ENCODE results near the gene GAPDHS. TPM values are rescaled to one million over a fixed set of nuclear protein-coding genes. Genes with fewer than 3 reads are reported as not detected.

The GAPDHS gene
- total and polyA plus RNA-seq, 2 donors (not counting 1 experiment from before 2014, with no cell fraction given): not detected

GRCh38 chr19:35563207-35563829, 30.1 kb downstream of the GAPDHS start, which contains the start of gene ATP4A:
Gene ATP4A, minus strand, starts transcription at chr19:35563658. Its CDS starts 29 bp downstream, at chr19:35563629.
- Histone ChIP-seq H3K27ac (ENCODE audit: low read length in 2 of 2) (no peak within 1 kb of the TSS), H3K79me2 (ENCODE audit: control insufficient read depth, insufficient read depth, low read length) (no peaks in the 10 kb centered on the region), H4K20me1 (ENCODE audit: control insufficient read depth, insufficient read depth, low read length, poor library complexity, severe bottlenecking) (no peaks in the 10 kb centered on the region), H2AFZ (ENCODE audit: insufficient read depth, low read depth, low read length, poor library complexity, severe bottlenecking) (no peak within 1 kb of the TSS), H3K4me3 (ENCODE audit: control extremely low read depth in 1 of 5, extremely low read depth in 1 of 5, insufficient read depth in 1 of 5, low read depth in 2 of 5, low read length in 4 of 5) (no peak within 1 kb of the TSS), H3K9ac (ENCODE audit: low read length) (no peak within 1 kb of the TSS), H3K36me3 (replicated peaks in 1 of 2; ENCODE audit: control extremely low read depth in 1 of 2, control insufficient read depth in 1 of 2, extremely low read depth in 1 of 2, insufficient read depth in 2 of 2, low read length in 1 of 2) (no peaks in the 10 kb centered on the region), H3K27me3 (replicated peaks in 1 of 4; ENCODE audit: control extremely low read depth in 1 of 4, control insufficient read depth in 3 of 4, insufficient read depth in 4 of 4, low read length in 3 of 4) (peaks cover 0 to 33% (median 8%) of the 10 kb centered on the region in 4 experiments), H3K4me1 (ENCODE audit: control insufficient read depth in 2 of 2, insufficient read depth in 2 of 2, low read length in 2 of 2) (peaks cover 14 to 15% of the 10 kb centered on the region in 2 donors), H3K4me2 (replicated peaks; ENCODE audit: low read depth, low read length, poor library complexity, severe bottlenecking) (no peak within 1 kb of the TSS), H3K9me3 (ENCODE audit: control extremely low read depth in 1 of 3, control insufficient read depth in 2 of 3, insufficient read depth in 1 of 3, low read length in 2 of 3) (peaks cover 0 to 8% (median 0%) of the 10 kb centered on the region in 3 donors)
- intact Hi-C loops (cut with micrococcal nuclease): no loop called here
- DNase-seq: no peak
- Mint-ChIP-seq H3K27ac (no peak within 1 kb of the TSS), H3K27me3 (peaks cover 48% of the 10 kb centered on the region), H3K4me3 (no peak within 1 kb of the TSS), H3K4me1 (peaks cover 17% of the 10 kb centered on the region), H3K9me3 (ENCODE audit: insufficient read depth) (no peaks in the 10 kb centered on the region)
- 74% methylated on average over 6 of the region's 15 CpGs for WGBS (ENCODE audit: insufficient coverage)
- TF ChIP-seq EZH2 (IDR thresholded peaks at IDR 0.05; ENCODE audit: borderline replicate concordance, insufficient read depth, low read depth, low read length, poor library complexity, severe bottlenecking): no peak
- TF ChIP-seq, protein P1, sequence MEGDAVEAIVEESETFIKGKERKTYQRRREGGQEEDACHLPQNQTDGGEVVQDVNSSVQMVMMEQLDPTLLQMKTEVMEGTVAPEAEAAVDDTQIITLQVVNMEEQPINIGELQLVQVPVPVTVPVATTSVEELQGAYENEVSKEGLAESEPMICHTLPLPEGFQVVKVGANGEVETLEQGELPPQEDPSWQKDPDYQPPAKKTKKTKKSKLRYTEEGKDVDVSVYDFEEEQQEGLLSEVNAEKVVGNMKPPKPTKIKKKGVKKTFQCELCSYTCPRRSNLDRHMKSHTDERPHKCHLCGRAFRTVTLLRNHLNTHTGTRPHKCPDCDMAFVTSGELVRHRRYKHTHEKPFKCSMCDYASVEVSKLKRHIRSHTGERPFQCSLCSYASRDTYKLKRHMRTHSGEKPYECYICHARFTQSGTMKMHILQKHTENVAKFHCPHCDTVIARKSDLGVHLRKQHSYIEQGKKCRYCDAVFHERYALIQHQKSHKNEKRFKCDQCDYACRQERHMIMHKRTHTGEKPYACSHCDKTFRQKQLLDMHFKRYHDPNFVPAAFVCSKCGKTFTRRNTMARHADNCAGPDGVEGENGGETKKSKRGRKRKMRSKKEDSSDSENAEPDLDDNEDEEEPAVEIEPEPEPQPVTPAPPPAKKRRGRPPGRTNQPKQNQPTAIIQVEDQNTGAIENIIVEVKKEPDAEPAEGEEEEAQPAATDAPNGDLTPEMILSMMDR (IDR thresholded peaks at IDR 0.05): no peak
- ATAC-seq (ENCODE audit: low read depth): no peak
- ChIA-PET CTCF (no interaction called here), POLR2A (no interaction called here)

DNA sequence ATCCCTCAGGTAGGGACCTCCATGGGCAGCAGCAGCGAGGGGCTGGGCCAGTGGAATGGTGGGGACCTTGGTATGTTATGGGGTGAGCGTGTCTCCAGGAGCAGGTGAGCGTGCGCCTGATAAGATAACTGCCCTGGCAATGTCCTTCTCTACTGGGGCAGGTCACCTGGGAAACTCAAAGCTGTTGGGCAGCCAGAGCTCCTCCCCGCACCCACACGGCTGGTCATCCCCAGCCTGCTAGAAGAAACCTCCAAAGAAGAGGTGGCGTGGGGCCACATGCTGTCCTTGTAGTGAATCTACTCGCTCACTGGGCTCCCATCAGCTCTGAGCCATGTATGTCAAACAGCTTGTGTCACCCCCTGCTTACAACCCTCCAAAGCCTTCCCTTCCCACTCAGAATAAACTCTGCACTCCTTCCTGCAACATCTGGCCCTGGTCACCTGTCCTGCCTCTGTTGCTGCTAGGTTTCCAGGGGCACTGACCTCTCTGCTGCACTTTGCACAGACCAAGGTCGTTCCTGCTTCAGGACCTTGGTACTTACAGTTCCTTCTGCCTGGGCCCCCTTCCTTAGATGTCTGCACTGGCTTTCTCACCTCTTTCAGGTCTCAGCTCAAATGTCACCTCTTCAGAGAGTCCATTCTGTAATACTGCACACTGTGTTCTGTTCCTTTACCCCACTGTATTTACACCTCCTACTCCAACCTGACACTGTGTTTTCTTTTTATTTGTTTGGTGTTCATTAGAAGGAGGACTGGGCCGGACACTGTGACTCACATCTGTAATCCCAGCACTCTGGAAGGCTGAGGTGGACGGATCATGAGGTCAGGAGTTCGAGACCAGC, 32.0 kb downstream of the GAPDHS start:
- Histone ChIP-seq H3K4me2 (replicated peaks; ENCODE audit: low read depth, low read length, poor library complexity, severe bottlenecking) (no peak overlapping the region), H4K20me1 (ENCODE audit: control insufficient read depth, insufficient read depth, low read length, poor library complexity, severe bottlenecking) (no peaks in the 10 kb centered on the region), H3K79me2 (ENCODE audit: control insufficient read depth, insufficient read depth, low read length) (no peaks in the 10 kb centered on the region), H2AFZ (ENCODE audit: insufficient read depth, low read depth, low read length, poor library complexity, severe bottlenecking) (no peak overlapping the region), H3K9ac (ENCODE audit: low read length) (no peak overlapping the region), H3K4me1 (ENCODE audit: control insufficient read depth in 2 of 2, insufficient read depth in 2 of 2, low read length in 2 of 2) (no peaks in the 10 kb centered on the region), H3K9me3 (ENCODE audit: control extremely low read depth in 1 of 3, control insufficient read depth in 2 of 3, insufficient read depth in 1 of 3, low read length in 2 of 3) (peaks cover 0 to 4% (median 0%) of the 10 kb centered on the region in 3 donors), H3K4me3 (ENCODE audit: control extremely low read depth in 1 of 5, extremely low read depth in 1 of 5, insufficient read depth in 1 of 5, low read depth in 2 of 5, low read length in 4 of 5) (no peak overlapping the region), H3K27me3 (replicated peaks in 1 of 4; ENCODE audit: control extremely low read depth in 1 of 4, control insufficient read depth in 3 of 4, insufficient read depth in 4 of 4, low read length in 3 of 4) (peaks cover 0 to 27% (median 2%) of the 10 kb centered on the region in 4 experiments), H3K36me3 (replicated peaks in 1 of 2; ENCODE audit: control extremely low read depth in 1 of 2, control insufficient read depth in 1 of 2, extremely low read depth in 1 of 2, insufficient read depth in 2 of 2, low read length in 1 of 2) (no peaks in the 10 kb centered on the region), H3K27ac (ENCODE audit: low read length in 2 of 2) (no peak overlapping the region)
- H3K27ac Mint-ChIP-seq: no peak overlapping the region
- TF ChIP-seq, protein P1 (IDR thresholded peaks at IDR 0.05): no peak
- TF ChIP-seq EZH2 (IDR thresholded peaks at IDR 0.05; ENCODE audit: borderline replicate concordance, insufficient read depth, low read depth, low read length, poor library complexity, severe bottlenecking): no peak
- intact Hi-C loops (cut with micrococcal nuclease): no loop called here
- CTCF ChIA-PET: no interaction called here
- WGBS (ENCODE audit: insufficient coverage): 88% methylated on average over 9 of the region's 12 CpGs
- H3K9me3 Mint-ChIP-seq (ENCODE audit: insufficient read depth): no peaks in the 10 kb centered on the region
- POLR2A ChIA-PET: no interaction called here
- peaks cover 3% of the 10 kb centered on the region for H3K4me1 Mint-ChIP-seq
- H3K4me3 Mint-ChIP-seq: no peak overlapping the region
- DNase-seq (no peak), ATAC-seq (ENCODE audit: low read depth) (no peak)
- H3K27me3 Mint-ChIP-seq: peaks cover 40% of the 10 kb centered on the region

Data from B cell (primary cell).